ENCODE measurements around the gene NEDD9. TPM values are rescaled to one million over a fixed set of nuclear protein-coding genes. Genes with fewer than 3 reads are reported as not detected.

NEDD9 gene
- total and polyA plus RNA-seq, 4 donors, result 7.5 to 16.8 (median 11.7) TPM

DNA sequence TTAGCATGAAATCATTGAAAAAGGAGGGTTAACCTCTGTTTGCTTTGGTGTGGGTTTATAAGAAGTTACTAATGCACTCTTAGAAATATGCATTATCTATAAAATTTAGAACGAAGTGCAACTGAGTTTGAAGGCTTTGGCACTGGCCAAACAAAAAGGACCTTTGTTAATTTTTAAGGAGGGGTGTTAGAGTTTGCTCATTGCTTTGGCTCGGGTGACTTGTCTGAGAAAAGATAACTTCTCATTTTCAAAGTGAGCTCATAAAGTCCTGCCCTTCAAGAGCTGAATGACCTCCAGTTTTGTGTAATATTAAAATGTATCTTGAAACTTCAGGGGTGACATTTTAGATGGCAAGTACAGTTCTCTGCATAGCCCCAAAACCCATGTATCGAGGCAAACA, 25.9 kb downstream of the NEDD9 start:
- Histone ChIP-seq H3K4me3 (ENCODE audit: low read depth in 1 of 3, low read length in 3 of 3) (no peak overlapping the region), H3K36me3 (ENCODE audit: control insufficient read depth in 4 of 4, insufficient read depth in 3 of 4, low read depth in 1 of 4, low read length in 3 of 4) (peaks cover 0 to 1% (median 0%) of the 10 kb centered on the region in 4 donors), H3K27me3 (ENCODE audit: control insufficient read depth in 4 of 4, insufficient read depth in 4 of 4, low read length in 3 of 4) (no peaks in the 10 kb centered on the region), H3K9me3 (ENCODE audit: control insufficient read depth in 4 of 4, low read length in 3 of 4) (no peaks in the 10 kb centered on the region), H3K27ac (ENCODE audit: low read depth in 1 of 2, low read length in 2 of 2) (peak overlapping the region in 1 of 2 donors; percentile 29), H3K9ac (ENCODE audit: low read depth in 1 of 2, low read length in 2 of 2) (no peak overlapping the region), H3K4me1 (ENCODE audit: control insufficient read depth in 4 of 4, insufficient read depth in 4 of 4, low read length in 3 of 4) (no peaks in the 10 kb centered on the region)
- DNase-seq (ENCODE audit: low spot score), result no peak
- WGBS, result 75% methylated on average over 3 of the region's 3 CpGs
- TF ChIP-seq FOXA1 (IDR thresholded peaks at IDR 0.05) (no peak), RAD21 (IDR thresholded peaks at IDR 0.05) (no peak), GABPA (IDR thresholded peaks at IDR 0.05 in 1 of 2, conservative IDR thresholded peaks at IDR 0.05 in 1 of 2) (no peak)

DNA sequence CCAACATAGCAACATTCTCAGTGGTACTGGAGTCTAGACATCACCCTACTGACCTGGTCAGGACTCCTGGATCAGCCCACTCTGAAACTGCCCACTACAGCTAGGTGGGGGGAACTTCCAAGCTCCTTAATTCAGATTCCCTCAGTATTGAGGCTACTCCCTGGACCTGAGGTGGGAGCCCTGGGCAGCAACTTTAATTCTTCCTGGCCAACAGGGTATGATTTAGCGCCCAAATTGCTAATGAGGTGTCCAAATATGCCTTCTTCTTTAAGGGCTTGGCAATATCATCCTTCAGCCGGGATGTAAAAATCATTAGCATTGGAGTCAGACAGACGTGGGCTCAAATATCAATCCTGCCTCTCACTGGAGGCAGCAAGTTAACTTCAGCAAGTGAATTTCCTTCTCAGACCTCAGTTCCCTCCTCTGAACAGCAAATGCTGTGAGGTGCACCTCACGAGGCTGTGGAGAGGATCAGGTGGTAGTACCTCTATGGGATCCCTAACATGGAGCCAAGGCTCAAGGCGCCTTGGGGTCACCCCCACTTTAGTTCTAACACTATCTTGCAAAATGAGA, 27.6 kb downstream of the NEDD9 start:
- no peak overlapping the region for H3K9ac ChIP-seq (ENCODE audit: low read depth in 1 of 2, low read length in 2 of 2)
- H3K9me3 ChIP-seq (ENCODE audit: control insufficient read depth in 4 of 4, low read length in 3 of 4), result no peaks in the 10 kb centered on the region
- H3K27me3 ChIP-seq (ENCODE audit: control insufficient read depth in 4 of 4, insufficient read depth in 4 of 4, low read length in 3 of 4), result no peaks in the 10 kb centered on the region
- H3K4me3 ChIP-seq (ENCODE audit: low read depth in 1 of 3, low read length in 3 of 3), result no peak overlapping the region
- 96% methylated on average over 5 of the region's 5 CpGs for WGBS
- peaks cover 0 to 3% (median under 1%) of the 10 kb centered on the region in 4 donors for H3K36me3 ChIP-seq (ENCODE audit: control insufficient read depth in 4 of 4, insufficient read depth in 3 of 4, low read depth in 1 of 4, low read length in 3 of 4)
- H3K4me1 ChIP-seq (ENCODE audit: control insufficient read depth in 4 of 4, insufficient read depth in 4 of 4, low read length in 3 of 4), result no peaks in the 10 kb centered on the region
- H3K27ac ChIP-seq (ENCODE audit: low read depth in 1 of 2, low read length in 2 of 2), result no peak overlapping the region
- DNase-seq (ENCODE audit: low spot score), result no peak
- TF ChIP-seq, protein P1, sequence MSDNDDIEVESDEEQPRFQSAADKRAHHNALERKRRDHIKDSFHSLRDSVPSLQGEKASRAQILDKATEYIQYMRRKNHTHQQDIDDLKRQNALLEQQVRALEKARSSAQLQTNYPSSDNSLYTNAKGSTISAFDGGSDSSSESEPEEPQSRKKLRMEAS (IDR thresholded peaks at IDR 0.05), result no peak
- TF ChIP-seq NR2F2 (IDR thresholded peaks at IDR 0.05) (no peak), HNF4A (conservative IDR thresholded peaks at IDR 0.05) (no peak), ATF3 (IDR thresholded peaks at IDR 0.05) (no peak), TAF1 (conservative IDR thresholded peaks at IDR 0.05) (no peak), RXRA (IDR thresholded peaks at IDR 0.05) (no peak), GABPA (IDR thresholded peaks at IDR 0.05 in 1 of 2, conservative IDR thresholded peaks at IDR 0.05 in 1 of 2) (no peak), EGR1 (IDR thresholded peaks at IDR 0.05; ENCODE audit: low read depth in 2 of 2) (no peak)
- TF ChIP-seq, protein P2, sequence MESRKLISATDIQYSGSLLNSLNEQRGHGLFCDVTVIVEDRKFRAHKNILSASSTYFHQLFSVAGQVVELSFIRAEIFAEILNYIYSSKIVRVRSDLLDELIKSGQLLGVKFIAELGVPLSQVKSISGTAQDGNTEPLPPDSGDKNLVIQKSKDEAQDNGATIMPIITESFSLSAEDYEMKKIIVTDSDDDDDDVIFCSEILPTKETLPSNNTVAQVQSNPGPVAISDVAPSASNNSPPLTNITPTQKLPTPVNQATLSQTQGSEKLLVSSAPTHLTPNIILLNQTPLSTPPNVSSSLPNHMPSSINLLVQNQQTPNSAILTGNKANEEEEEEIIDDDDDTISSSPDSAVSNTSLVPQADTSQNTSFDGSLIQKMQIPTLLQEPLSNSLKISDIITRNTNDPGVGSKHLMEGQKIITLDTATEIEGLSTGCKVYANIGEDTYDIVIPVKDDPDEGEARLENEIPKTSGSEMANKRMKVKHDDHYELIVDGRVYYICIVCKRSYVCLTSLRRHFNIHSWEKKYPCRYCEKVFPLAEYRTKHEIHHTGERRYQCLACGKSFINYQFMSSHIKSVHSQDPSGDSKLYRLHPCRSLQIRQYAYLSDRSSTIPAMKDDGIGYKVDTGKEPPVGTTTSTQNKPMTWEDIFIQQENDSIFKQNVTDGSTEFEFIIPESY (IDR thresholded peaks at IDR 0.05), result no peak
- TF ChIP-seq, protein P3, sequence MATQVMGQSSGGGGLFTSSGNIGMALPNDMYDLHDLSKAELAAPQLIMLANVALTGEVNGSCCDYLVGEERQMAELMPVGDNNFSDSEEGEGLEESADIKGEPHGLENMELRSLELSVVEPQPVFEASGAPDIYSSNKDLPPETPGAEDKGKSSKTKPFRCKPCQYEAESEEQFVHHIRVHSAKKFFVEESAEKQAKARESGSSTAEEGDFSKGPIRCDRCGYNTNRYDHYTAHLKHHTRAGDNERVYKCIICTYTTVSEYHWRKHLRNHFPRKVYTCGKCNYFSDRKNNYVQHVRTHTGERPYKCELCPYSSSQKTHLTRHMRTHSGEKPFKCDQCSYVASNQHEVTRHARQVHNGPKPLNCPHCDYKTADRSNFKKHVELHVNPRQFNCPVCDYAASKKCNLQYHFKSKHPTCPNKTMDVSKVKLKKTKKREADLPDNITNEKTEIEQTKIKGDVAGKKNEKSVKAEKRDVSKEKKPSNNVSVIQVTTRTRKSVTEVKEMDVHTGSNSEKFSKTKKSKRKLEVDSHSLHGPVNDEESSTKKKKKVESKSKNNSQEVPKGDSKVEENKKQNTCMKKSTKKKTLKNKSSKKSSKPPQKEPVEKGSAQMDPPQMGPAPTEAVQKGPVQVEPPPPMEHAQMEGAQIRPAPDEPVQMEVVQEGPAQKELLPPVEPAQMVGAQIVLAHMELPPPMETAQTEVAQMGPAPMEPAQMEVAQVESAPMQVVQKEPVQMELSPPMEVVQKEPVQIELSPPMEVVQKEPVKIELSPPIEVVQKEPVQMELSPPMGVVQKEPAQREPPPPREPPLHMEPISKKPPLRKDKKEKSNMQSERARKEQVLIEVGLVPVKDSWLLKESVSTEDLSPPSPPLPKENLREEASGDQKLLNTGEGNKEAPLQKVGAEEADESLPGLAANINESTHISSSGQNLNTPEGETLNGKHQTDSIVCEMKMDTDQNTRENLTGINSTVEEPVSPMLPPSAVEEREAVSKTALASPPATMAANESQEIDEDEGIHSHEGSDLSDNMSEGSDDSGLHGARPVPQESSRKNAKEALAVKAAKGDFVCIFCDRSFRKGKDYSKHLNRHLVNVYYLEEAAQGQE (IDR thresholded peaks at IDR 0.05), result no peak
- TF ChIP-seq, protein P4, sequence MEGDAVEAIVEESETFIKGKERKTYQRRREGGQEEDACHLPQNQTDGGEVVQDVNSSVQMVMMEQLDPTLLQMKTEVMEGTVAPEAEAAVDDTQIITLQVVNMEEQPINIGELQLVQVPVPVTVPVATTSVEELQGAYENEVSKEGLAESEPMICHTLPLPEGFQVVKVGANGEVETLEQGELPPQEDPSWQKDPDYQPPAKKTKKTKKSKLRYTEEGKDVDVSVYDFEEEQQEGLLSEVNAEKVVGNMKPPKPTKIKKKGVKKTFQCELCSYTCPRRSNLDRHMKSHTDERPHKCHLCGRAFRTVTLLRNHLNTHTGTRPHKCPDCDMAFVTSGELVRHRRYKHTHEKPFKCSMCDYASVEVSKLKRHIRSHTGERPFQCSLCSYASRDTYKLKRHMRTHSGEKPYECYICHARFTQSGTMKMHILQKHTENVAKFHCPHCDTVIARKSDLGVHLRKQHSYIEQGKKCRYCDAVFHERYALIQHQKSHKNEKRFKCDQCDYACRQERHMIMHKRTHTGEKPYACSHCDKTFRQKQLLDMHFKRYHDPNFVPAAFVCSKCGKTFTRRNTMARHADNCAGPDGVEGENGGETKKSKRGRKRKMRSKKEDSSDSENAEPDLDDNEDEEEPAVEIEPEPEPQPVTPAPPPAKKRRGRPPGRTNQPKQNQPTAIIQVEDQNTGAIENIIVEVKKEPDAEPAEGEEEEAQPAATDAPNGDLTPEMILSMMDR (IDR thresholded peaks at IDR 0.05; ENCODE audit: low read depth, low read length, missing input control), result no peak

All from liver (tissue), 9 donors.